Heart right ventricle (tissue), 16 donors: ENCODE measurements around the gene ZNF80. TPM values are rescaled to one million over a fixed set of nuclear protein-coding genes. Genes with fewer than 3 reads are reported as not detected.

Experiments
- ATAC-seq, 8 donors: fragments of 200-7000 bp; cut with Tn5 transposase; one replicate each; pipeline ENCODE4 v1.9.1; 2020; ENCODE audit warnings: mild to moderate bottlenecking in 8 of 8, moderate library complexity in 8 of 8, moderate number of reproducible peaks in 1 of 8
- DNase-seq, 2 donors: peaks; one replicate each; pipeline ENCODE4 v3.0.0-alpha.2; 2020
- H3K27ac ChIP-seq, 10 donors: fragments of 200-600 bp; sonication (generic) in 2 of 10; one replicate each; pipeline versions ENCODE4 v1.5.0 to v1.8.0; 2020 to 2022; ENCODE audit warnings: mild to moderate bottlenecking in 3 of 10
- H3K27me3 ChIP-seq, 7 donors: fragments of 200-600 bp; one replicate each; pipeline ENCODE4 v1.8.0; 2021 to 2022; ENCODE audit warnings: mild to moderate bottlenecking in 2 of 7
- H3K36me3 ChIP-seq, 9 donors: fragments of 200-600 bp; sonication (generic) in 1 of 9; one replicate each; pipeline versions ENCODE4 v1.5.0 to v1.8.0; 2020 to 2022; ENCODE audit warnings: mild to moderate bottlenecking in 2 of 9
- H3K4me1 ChIP-seq, 9 donors: fragments of 200-600 bp; sonication (generic) in 1 of 9; one replicate each; pipeline versions ENCODE4 v1.5.0 to v1.8.0; 2020 to 2022; ENCODE audit warnings: mild to moderate bottlenecking in 4 of 9
- H3K4me3 ChIP-seq, 10 donors: fragments of 200-600 bp; sonication (generic) in 2 of 10; one replicate each; pipeline versions ENCODE4 v1.5.0 to v1.8.0; 2020 to 2022; ENCODE audit warnings: mild to moderate bottlenecking in 7 of 10, moderate library complexity in 2 of 10
- H3K9me3 ChIP-seq, 11 donors: fragments of 200-600 bp in 10 of 11; sonication (generic) in 2 of 11; one replicate each; pipeline versions ENCODE4 v1.5.0 to v1.8.0; 2013 to 2022; ENCODE audit warnings: mild to moderate bottlenecking in 2 of 11, control low read depth in 1 of 11, moderate library complexity in 1 of 11
- CTCF ChIP-seq, 9 donors: fragments of 200-600 bp; sonication (generic) in 2 of 9; IDR thresholded peaks; one replicate each; pipeline versions ENCODE4 v1.5.0 to v1.8.0; 2021 to 2022; ENCODE audit warnings: antibody characterized with exemption in 9 of 9, mild to moderate bottlenecking in 5 of 9, moderate library complexity in 1 of 9
- WGBS, 2 donors: extraction: QIAGEN DNeasy Blood & Tissue Kit; methylation state at CpG; one replicate each; pipeline ENCODE4 v1.1.7; 2013; ENCODE audit warnings: inconsistent platforms in 1 of 2; 5-methylcytosine and 5-hydroxymethylcytosine counted together
- intact Hi-C, 10 donors: fragments of 100-400 bp; cut with DNase I; formaldehyde crosslinking; loops; one replicate each; pipeline versions ENCODE4 v1.11.1 to v1.14.2; 2022
- polyA plus RNA-seq, 2 donors: library from polyadenylated mRNA; stranded (reverse); fragments of 200-250 nt; gene quantifications; one replicate each; pipeline ENCODE4 v1.2.3, GENCODE V29; 2013
- total RNA-seq, 10 donors: library from RNA; stranded (reverse); fragmentation: NEBNext Ultra II Directional in 3 of 10; extraction: Animal tissue kit (Norgen Biotek cat#: 25700) in 3 of 10; gene quantifications; one replicate each; pipeline versions ENCODE4 v1.2.1 to v1.2.4, GENCODE V29; 2021 to 2023
- donor health status: Arrhythmogenic right ventricular cardiomyopathy.
- donor health status: ischemic (EF 13 %, LVEDD 7.1; RV severe dilation, severe dysfunction).
- donor health status: healthy with polysubstance abuse.
- donor health status: DM: no; HTN: yes; CAD: no.
- donor health status: DM: no; HTN: no; CAD: no.
- donor health status: ischemic (EF 25% LVEDD 6.9; RV normal size, moderate dysfunction).
- donor health status: ischemic (EF 25% LVEDD 5.7; RV mildly dilated, moderate dysfunction).
- donor health status: healthy.
- donor health status: DM: yes; HTN: yes; CAD: no.
- donor health status: Ischemic cardiomyopathy.
- donor health status: ischemic (EF 35%, LVEDD 5.7; RV mildly dilated, moderate dysfunction).
- donor health status: nonischemic (EF 11% LVEDD 7.7; RV severe dilation, severe dysfunction).
- donor health status: DM: yes; HTN: yes; CAD: no.
- donor health status: PGD.
- donor health status: ischemic (EF 29% LVEDD 5.4; RV normal size, mild dysfunction).
- donor health status: nonischemic (EF 23%, LVEDD 6.1; RV moderate dilation, normal function).

Gene ZNF80
- total and polyA plus RNA-seq, 12 donors, result 0.09 to 0.10 TPM; not detected in 10

- no peak overlapping the region for H3K4me3 ChIP-seq
- ATAC-seq (no peak), DNase-seq (no peak)
- H3K9me3 ChIP-seq, result no peaks in the 10 kb centered on the region
- peaks cover 0 to 41% (median 6%) of the 10 kb centered on the region in 9 donors for H3K4me1 ChIP-seq
- H3K27me3 ChIP-seq, result peaks cover 0 to 37% (median 0%) of the 10 kb centered on the region in 7 donors
- peak overlapping the region in 1 of 10 donors; percentile 77 for H3K27ac ChIP-seq
- no peaks in the 10 kb centered on the region for H3K36me3 ChIP-seq
- no peak for TF ChIP-seq CTCF (IDR thresholded peaks at IDR 0.05)
- intact Hi-C loops, result no loop called here
- 87 to 89% methylated on average over 5 of the region's 5 CpGs for WGBS, 2 donors
Measured at GRCh38 chr3:114216186-114216970, 21.0 kb downstream of the ZNF80 start.

- peaks cover 0 to 32% (median 0%) of the 10 kb centered on the region in 7 donors for H3K27me3 ChIP-seq
- peak overlapping the region in 2 of 10 donors; percentile 26 to 37 for H3K4me3 ChIP-seq
- peak overlapping the region in 2 of 10 donors; percentile 5 to 86 for H3K27ac ChIP-seq
- DNase-seq (no peak), ATAC-seq (peak in 3 of 8 donors; percentile 11 to 54 (median 42))
- intact Hi-C loops, result no loop called here
- no peak for TF ChIP-seq CTCF (IDR thresholded peaks at IDR 0.05)
- peaks cover 0 to 35% (median 6%) of the 10 kb centered on the region in 9 donors for H3K4me1 ChIP-seq
- H3K9me3 ChIP-seq, result peaks cover 0 to 2% (median 0%) of the 10 kb centered on the region in 11 donors
- no peaks in the 10 kb centered on the region for H3K36me3 ChIP-seq
- WGBS, 2 donors, result 56 to 61% methylated on average over 6 of the region's 6 CpGs
Measured at GRCh38 chr3:114214542-114215341, 22.6 kb downstream of the ZNF80 start.

GRCh38 chr3:114213627-114214541 lies 23.5 kb downstream of the ZNF80 start:
- Histone ChIP-seq H3K4me3 (peak overlapping the region in 5 of 10 donors; percentile 18 to 45 (median 26)), H3K27me3 (peaks cover 0 to 34% (median 0%) of the 10 kb centered on the region in 7 donors), H3K4me1 (peaks cover 0 to 35% (median 6%) of the 10 kb centered on the region in 9 donors), H3K27ac (peak overlapping the region in 2 of 10 donors; percentile 5 to 86), H3K9me3 (peaks cover 0 to 2% (median 0%) of the 10 kb centered on the region in 11 donors), H3K36me3 (no peaks in the 10 kb centered on the region)
- 11 to 15% methylated on average over 19 of the region's 19 CpGs for whole genome bisulfite sequencing, 2 donors
- DNase-seq (no peak), ATAC-seq (peak; percentile 38 to 66 (median 46))
- intact Hi-C loops, result no loop called here
- peak in 1 of 9 donors; percentile 15 for TF ChIP-seq CTCF (IDR thresholded peaks at IDR 0.05)
